ENCODE results near the gene ARPC4.
"Not testable (repeated sequence)": the region's sequence is repeated elsewhere in the genome, so short reads cannot be mapped to it uniquely, and the experiment has no call there.

Gene ARPC4

DNA sequence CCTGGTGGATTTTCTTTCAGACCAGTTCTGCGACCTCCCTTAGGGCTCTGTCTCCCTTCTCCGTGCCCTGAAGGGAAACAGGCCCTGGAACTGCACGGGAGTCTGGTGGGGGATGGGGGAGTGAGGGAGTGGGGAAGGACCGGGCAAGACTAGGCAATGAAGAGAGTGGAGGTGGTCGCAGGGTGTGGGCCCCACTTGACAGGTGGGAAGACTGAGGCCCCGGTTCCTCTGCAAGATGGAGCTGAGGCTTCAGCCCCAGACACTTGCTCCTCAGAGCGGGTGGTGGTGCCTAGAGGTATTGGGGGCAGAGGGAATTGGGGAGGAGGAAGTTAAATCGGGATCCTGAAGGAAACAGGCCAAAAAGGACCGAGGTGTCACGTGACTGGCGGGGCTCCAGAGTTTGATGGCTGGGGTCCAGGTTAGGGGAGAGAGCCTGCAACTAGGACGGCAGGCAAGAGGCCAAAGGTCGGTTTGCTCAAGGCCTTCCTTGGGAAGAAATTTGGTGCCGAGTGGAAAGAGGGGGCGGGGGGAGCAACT is 22.5 kb upstream of the ARPC4 start:
- DNase-seq (ENCODE audit: low read depth in 2 of 2): no peak

DNA sequence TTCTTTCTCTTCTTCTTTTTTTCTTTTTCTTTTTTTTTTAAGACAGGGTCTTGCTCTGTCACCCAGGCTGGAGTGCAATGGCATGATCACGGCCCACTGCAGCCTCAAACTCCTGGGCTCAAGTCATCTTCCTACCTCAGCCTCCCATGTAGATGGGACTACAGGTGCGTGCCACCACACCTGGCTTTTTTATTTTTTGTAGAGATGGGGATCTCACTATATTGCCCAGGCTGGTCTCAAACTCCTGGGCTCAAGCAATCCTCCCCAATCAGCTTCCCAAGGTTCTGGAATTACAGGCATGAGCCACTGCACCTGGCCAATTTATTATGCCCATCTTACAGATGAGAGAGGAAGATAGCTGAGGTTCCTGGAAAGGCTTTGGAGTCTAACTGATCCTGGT is 21.9 kb upstream of the ARPC4 start:
- not testable (repeated sequence) for DNase-seq (ENCODE audit: low read depth in 2 of 2)

DNA sequence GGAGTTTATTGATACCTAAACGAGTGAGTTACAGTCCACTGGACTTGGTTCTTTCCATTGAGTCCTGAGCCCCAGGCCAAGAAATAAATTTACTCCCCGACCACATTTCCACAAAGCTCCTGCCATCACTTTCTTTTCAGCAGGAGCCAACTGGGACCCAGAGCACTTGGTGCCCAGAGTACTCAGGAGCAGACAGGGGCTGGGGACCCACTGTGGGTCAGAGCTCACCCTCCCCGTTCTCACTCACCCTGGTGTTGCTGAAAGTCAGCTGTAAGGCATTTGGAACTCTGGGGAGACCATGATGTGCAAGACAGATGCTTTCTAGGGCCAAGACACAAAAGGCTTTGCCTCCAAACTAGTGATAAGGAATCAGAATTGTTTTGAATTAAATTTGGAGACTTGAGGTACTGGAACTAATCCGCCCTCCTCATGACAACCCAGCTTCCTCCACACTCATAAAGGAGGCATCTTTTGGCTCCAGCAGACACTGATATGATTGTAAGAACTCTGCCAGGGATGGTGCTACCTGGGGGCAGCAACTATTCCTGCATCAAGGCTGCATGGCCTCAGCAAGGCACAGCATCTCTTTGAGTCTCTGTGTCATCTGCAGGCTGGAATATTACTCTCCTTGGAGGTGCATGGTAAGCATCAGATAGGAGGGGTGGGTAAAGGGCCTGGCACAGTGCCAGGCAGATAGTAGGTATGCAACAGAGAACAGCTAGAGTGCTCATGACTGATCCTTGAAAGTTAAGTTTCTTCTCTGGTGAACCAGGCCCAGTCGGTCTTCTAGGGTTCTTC is 15.8 kb upstream of the ARPC4 start:
- no peak for DNase-seq (ENCODE audit: low read depth in 2 of 2)

DNA sequence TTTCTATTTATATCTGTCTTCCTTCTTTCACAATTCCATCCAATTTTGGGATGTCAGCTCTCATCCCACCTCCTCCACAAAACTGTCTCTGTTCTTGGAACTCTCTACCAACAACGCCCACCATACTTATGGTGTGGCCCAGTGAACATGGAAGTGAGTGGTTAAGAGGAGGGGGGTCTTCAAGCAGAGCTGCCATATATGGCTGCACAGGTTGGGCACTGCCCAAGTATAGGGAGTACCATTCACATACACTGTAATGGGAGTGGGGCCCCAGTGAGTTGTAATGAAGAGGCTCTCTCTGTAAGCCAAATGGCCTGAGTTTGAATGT is 15.2 kb upstream of the ARPC4 start:
- no peak for DNase-seq (ENCODE audit: low read depth in 2 of 2)

DNA sequence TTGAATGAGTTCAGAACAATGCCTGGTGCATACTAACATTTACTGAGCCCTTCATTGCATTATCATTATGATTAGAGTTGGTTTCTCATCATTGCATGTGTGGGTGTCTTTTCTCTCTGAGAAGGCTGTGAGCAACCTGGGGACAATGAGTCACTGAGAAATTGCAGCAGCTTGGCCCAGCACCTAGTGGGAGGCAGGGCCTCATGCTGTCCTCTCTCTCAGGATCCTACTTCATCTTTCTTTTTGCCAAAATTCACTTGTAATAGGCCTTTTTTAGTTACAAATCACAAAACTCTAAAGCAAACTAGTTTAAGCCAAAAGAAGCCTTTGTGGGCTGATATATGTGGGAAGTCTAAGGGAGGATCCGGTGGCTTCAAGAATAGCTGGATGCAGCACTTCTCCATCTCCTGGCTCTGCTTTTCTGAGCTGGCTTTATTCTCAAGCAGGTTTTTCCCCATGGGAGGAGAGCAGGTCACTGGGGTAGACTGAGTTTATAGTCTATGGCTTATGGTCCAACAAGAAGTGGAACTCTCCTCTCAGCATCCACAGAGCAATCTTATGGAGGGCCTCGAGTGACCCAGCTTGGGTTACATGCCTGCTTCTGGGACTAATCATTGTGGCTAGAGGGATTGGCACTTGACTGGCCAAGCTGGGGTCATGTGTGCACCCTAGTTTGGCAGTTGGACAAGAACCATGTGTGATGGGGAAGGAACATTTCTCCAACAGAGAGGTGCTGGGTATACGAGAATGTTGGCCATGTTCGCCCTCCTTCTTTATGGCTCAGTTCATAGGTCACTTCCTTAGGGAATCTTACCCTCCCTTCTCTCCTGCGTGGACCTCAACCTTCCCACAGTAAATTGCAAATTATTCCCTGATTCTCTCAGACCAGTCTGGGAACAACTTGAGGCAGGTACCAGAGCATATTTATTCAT is 14.5 kb upstream of the ARPC4 start:
- DNase-seq (ENCODE audit: low read depth in 2 of 2): no peak

DNA sequence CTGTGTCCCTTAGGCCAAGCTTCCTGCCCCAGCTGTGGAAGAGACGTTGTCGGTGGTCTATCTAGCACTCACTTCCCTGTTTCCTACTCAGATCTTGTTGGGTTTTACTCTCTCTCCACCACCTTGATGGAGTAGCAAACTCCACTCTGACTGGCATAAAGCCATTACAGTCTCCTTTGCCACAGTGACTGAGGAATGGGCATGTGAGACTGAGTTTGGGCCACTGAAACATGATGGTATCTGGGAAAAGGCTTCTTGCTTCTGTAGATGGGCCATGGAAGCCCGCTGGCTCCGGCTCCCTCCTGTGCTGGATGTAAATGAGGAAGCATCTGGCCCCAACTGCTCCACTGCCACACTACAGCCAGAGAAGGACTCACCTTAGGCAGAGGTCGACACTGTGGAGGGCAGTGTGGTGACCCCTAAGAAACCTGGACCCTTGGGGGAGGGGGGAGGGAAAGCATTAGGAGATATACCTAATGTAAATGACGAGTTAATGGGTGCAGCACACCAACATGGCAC is 13.7 kb upstream of the ARPC4 start:
- no peak for DNase-seq (ENCODE audit: low read depth in 2 of 2)

DNA sequence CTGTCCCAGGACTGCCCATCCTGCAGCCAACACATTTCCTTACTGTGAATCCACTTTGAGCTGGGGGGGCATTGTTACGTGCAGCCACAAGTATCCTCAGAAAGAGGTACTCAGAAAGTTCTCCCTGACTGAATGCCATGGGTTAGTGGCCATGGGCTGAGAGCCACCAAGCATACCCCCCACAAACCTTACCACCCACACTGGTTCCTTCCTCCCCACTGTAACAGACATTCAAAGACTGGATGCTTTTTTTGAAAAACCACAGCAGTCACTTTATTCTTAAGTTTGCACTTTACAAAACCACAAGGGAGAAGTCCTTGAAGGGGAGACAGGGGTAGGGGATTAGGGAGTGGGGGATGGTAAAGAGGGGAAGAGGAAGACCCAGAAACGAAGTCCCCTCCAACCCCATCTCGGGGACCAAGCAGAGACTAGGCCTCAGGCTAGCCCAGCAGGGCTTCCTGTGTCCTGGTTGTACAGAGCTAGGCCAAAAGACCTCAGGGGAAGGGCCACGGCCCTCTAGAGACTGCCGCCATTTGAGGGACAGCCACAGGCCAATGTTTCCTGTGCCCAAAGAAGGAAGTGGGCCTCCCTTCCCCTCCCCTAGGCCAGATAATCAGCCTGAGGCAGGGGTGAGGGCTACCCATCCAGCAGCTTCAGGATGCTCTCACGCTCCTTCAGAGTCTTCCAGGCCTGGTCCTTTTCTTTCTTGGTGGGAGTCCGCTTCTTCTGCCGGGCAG is 13.0 kb upstream of the ARPC4 start:
- DNase-seq (ENCODE audit: low read depth in 2 of 2): no peak

DNA sequence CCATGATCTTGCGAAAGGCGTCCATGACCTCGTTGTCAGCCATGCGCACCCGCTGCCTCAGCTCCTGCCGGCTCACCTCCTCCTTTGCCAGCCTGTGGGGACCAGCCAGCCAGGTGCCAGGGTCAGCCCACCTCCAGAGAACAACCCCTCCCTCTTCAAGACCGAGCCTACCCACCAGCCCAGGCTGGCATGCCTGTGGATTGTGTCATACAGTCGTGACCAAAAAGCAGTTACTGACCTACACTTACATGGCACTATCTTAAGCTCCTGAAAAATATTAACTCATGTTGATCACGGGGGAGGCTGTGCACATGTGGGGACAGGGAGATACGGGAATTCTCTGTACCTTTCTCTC is 12.4 kb upstream of the ARPC4 start:
- no peak for DNase-seq (ENCODE audit: low read depth in 2 of 2)

DNA sequence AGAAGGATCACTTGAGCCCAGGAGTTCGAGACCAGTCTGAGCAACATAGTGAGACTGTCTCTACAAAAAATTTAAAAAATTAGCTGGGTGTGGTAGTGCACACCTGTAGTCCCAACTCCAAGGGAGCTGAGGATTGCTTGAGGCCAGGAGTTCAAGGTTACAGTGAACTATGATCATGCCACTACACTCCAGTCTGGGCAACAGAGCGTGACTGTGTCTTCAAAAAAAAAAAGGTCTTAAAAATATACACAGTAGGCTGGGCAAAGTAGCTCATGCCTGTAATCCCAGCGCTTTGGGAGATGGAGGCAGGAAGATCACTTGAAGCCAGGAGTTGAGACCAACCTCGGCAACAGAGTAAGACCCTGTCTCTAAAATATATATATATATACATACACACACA is 12.0 kb upstream of the ARPC4 start:
- no peak for DNase-seq (ENCODE audit: low read depth in 2 of 2)

DNA sequence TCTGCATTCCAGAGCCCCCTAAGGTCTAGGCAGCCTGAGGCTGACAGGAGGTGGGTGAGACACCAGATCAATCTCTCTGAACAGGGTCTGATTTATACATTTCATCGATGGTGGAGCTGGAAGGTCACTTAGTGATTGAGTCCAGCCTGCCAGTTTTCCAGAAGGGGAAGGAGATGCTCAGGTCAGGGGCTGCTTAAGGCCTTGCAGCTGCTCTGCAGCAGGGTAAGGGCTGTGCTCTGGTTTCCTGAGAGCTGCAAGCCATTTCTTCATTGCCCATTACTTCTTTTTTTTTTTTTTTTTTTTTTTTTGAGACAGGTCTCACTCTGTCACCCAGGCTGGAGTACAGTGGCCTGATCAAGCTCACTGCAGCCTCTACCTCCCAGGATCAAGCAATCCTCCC is 11.3 kb upstream of the ARPC4 start:
- no peak for DNase-seq (ENCODE audit: low read depth in 2 of 2)

DNA sequence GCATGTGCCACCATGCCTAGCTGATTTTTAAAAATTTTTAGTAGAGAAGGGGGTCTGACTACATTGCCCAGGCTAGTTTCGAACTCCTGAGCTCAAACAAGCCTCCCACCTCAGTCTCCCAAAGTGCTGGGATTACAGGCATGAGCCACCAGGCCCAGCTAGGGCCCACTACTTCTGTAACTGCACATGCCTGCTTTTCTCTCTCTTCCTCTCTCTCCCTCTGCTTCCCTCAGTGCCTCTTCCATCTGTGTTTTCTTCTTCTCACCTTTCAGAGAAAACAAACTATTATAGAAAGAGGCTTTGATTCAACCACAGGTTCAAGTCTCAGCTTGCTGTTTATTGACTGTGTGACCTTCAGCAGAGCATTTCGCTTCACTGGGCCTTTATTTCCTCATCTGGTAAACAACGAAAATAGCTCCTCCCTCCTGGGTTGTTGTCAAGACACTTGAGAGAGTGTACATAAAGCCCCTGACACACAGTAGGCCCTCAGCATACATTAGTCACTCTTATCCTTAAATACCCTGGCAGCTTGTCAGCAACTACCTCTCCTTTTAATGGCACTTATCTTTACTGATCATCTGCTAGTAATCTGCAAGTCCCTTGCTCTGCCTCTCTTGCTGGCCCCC is 10.8 kb upstream of the ARPC4 start:
- DNase-seq (ENCODE audit: low read depth in 2 of 2): no peak

DNA sequence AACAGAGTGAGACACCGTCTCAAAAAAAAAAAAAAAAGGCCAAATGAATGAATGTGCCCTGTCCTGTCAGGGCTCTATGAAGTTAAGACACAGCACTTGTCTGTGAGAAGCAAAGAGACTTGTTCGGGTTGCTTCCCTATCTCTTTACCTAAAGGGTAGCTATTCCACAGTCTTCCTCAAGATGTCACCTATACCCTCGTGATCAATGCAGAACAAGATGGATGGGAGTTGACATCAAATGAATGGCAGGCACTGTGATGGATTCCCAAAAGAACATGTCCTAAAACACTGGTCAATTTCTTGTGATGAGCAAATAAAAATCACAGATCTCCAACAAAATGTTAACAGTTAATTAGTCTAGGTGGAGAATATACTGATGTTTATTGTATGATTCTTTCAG is 10.1 kb upstream of the ARPC4 start:
- DNase-seq (ENCODE audit: low read depth in 2 of 2): no peak

DNA sequence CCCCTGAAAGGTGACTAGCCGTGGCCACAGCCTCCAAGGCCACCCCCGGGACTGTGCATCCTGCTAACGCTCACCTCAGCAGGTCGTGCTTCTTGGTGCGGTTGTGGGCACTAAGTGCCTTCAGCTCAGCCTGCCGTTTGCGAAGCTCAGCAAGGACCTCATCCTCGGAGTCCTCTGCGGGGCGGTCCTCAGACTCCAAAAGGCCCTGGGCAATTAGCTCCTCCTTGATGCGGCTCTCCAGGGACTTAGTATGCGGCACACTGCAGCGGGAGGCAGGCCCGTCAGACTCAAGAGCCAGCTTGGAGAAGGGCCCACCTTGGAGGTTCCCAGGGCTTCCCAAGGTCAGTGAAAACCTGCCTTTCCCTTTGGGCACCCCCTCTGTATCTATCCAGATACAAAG is 8.9 kb upstream of the ARPC4 start:
- no peak for DNase-seq (ENCODE audit: low read depth in 2 of 2)

DNA sequence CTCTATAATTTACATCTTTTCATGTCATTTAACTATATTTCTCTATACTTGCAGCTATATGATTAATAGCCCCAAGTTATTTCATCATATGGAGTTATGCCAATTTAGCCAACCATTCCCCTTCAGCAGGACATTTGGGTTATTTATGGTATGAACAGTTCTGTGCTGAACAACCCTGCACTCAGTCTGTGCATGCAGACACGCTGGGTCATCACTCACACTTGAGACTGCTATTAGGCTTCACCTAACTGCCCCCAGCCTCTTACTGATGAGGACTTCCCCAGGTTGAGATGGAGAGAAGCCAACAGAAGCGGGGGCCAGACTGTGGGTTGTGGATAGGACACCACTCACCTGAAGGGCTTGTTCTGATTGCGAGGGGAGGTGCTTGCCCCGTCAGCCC is 7.9 kb upstream of the ARPC4 start:
- no peak for DNase-seq (ENCODE audit: low read depth in 2 of 2)

DNA sequence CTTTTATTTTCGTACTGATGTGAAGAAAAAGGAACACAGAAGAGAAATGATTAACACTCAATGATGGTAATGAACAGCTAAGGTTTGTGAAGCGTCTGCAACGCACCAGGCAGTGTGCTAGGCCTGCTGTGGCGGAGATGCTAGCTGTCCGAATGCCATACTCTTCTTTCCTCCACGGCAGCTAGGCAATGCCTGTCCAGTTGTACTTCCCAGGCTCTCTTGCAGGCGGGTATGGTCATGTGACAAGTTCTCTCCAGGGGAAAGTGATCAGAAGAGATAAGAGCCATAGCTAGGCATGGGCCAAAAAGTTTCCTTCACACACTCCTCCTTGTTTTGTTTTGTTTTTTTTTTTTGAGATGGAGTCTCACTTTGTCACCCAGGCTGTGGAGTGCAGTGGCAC is 7.3 kb upstream of the ARPC4 start:
- DNase-seq (ENCODE audit: low read depth in 2 of 2): no peak

DNA sequence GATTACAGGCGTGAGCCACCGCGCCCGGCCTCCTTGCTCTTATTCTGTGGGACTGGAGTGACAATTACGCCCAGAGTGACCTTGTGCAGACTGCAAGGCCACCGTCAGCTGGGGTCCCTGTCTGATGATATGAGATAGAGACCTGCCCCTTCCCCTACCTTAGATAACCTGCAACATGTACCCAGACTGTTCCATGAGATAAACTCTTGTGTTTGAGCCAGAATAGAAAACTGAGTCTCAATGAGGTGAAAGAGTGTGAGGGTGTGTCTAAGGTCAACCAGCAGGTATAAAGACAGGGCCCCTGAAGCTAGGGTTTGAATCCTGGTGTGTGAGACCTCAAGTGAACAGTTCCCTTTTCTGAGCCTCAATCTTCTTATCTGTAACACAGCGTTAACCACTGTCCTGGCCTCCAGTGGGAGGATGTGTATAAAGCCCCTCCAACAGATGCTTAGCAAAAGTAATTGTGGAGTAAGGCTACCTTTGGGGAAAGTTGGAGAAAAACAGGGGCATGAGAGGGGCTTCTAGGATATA is 6.6 kb upstream of the ARPC4 start:
- DNase-seq (ENCODE audit: low read depth in 2 of 2): no peak

DNA sequence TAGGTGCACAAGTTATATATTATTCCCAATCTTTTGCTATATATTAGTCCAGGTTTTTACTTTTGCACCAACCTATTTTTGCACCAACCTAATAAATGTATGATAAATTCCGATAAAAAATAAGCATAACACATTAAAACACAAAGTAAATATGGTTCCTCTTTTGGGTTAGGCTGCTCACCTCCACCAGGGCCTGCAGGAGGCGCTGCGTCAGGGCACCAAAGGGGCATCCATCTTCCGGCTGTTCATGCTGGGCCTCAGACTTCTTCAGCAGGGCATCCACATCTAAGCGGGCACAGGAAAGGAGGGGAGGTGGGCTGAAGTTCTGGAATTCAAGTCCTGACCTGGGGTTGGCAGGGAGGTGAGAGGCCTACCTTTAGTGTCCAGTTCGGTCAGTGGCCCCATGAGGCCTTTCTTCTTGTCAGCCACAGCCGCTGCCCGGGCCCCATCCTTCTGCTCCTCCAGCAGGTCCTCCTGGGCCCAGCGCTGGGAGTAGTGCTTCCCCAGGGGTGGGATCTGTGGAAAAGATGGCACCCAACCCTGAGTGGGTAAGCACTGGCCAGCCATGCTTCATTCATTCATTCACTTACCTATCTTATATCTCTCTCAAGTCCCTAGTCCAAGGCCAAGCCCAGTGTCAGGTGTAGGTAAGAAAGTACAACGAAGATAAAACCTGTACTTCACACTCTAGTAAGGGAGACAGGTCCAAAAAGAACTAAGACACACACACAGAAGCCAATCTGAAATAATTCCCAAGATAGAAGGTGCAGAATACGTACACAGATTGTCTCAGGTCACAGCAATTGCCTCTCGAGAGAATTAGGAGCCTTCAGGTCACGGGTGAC is 5.8 kb upstream of the ARPC4 start:
- DNase-seq (ENCODE audit: low read depth in 2 of 2): no peak

DNA sequence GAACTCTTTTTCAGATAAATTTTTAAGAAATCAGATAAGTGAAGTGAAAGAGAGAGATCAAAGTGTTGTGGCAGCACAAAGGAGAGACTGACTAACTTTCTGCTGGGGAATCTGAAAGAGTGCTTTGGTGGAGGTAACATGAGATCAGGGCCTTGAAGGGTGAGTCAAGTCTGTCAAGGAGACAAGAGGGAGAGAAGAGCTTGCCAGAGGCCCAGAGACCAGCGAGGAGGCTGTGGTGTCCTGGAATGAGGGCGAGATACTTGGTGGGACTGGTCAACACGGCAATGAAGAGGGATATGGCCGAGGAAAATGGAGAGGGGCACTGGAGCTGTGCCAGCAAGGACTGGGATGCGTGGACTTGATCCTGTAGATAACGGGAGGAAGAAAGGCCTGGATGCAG is 5.2 kb upstream of the ARPC4 start:
- DNase-seq (ENCODE audit: low read depth in 2 of 2): no peak

DNA sequence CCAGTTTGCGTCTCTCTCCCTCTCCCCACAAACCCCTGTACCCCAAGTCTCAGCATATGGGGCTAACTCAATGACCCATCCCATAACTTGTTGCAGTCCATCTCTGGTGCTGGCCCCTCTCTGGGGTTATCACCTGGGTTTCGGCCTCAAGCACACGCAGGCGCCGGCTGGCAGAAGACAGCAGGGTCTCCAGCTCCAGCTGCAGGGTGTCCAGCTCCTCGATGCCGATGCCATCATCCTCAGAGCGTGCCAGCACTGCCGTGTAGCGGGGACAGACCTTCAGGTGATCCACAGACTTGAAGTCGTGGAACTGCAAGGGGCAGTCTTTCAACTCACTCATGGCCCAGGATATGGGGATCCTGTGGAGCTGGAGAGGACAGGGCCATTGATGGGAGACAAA is 1.8 kb upstream of the ARPC4 start:
- DNase-seq (ENCODE audit: low read depth in 2 of 2): no peak

DNA sequence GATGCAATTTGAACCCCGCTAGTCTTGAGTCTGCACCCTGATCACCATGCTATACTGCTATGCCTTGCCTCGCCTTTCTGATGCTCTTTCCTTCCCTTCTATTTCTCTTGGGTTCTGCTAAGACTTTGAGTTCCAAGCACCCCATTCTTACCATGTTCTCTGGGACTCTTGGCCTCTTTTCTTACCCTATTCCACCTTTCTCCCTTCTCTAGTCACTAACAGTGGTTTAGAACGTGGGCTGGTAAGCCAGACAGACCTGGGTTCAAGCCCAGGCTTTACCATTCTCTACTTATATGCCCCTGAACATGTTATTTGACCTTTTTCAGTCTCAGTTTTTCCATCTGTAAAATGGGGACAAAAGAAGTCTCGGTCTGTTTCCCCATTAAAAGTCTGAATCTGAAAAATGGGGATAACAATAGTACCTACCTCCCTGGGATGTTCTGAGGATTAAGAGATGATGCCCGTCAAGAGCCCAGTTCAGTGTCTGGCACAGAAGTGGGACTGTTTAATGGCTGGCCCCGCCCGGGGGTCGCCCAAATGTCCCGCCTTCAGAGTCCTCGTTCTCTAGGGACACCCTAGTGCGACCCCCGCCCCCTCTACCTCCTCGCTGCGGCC is 985 bp upstream of the ARPC4 start:
- no peak for DNase-seq (ENCODE audit: low read depth in 2 of 2)
